HepG2 (cell line): ENCODE results near the gene SLC38A4.

Source experiments
- ATF3 ChIP-seq: sonication (generic); formaldehyde crosslinking; IDR thresholded peaks from 2 replicates; pipeline ENCODE4 v1.4.0; 2020; ENCODE audit warnings: missing genetic modification reagents
- BRD4 ChIP-seq: sonication (generic); formaldehyde crosslinking; IDR thresholded peaks from 2 replicates; pipeline ENCODE4 v1.4.0; 2020; ENCODE audit warnings: missing genetic modification reagents
- CCDC6 ChIP-seq: sonication (generic); formaldehyde crosslinking; IDR thresholded peaks from 2 replicates; pipeline ENCODE4 v1.8.1; 2022; ENCODE audit warnings: mild to moderate bottlenecking, missing genetic modification reagents, moderate library complexity
- ELK4 ChIP-seq: sonication (generic); formaldehyde crosslinking; IDR thresholded peaks from 2 replicates; pipeline ENCODE4 v1.9.0; 2021; ENCODE audit warnings: missing genetic modification reagents, borderline replicate concordance
- FOXM1 ChIP-seq: sonication (generic); formaldehyde crosslinking; IDR thresholded peaks from 2 replicates; pipeline ENCODE4 v1.5.0; 2020; ENCODE audit warnings: missing genetic modification reagents
- HMG20A ChIP-seq: IDR thresholded peaks from 2 replicates; pipeline ENCODE4 v1.6.1; 2016; ENCODE audit warnings: borderline replicate concordance
- MAX ChIP-seq: IDR thresholded peaks from 2 replicates; pipeline ENCODE4 v1.6.1; 2012; ENCODE audit warnings: inconsistent platforms
- ZNF703 ChIP-seq: sonication (generic); formaldehyde crosslinking; IDR thresholded peaks from 2 replicates; pipeline ENCODE4 v1.5.1; 2020; ENCODE audit warnings: missing genetic modification reagents, mild to moderate bottlenecking, moderate library complexity, borderline replicate concordance
- TF ChIP-seq, protein P1 (sequence below): IDR thresholded peaks from 2 replicates; pipeline ENCODE4 v1.6.1; 2012; ENCODE audit warnings: low read length, improper control_type of control experiment

DNA sequence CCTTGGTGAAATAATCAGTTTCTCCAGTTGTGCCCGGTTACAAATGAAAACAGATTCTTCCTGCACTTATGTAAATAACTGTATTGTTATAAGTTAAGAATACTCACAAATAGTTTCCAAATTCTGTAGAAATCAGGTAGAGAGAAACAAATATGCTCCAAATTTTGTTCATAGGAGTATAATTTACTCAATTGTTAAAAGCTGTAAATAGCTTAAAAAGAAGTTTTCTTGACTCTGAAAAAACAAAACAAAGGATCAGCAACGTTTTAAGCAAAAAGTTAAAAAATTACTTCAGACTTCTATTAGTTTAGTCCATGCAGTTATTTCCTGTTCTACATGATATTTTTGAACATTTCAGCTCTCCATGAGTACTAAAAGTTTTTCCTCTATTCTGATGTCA, 30.0 kb upstream of the SLC38A4 start:
- TF ChIP-seq MAX (no peak), ELK4 (no peak), ATF3 (no peak), FOXM1 (CRISPR knock-in tag) (no peak), BRD4 (CRISPR knock-in tag) (no peak), ZNF703 (CRISPR knock-in tag) (no peak), CCDC6 (no peak), HMG20A (no peak)
- TF ChIP-seq, protein P1, sequence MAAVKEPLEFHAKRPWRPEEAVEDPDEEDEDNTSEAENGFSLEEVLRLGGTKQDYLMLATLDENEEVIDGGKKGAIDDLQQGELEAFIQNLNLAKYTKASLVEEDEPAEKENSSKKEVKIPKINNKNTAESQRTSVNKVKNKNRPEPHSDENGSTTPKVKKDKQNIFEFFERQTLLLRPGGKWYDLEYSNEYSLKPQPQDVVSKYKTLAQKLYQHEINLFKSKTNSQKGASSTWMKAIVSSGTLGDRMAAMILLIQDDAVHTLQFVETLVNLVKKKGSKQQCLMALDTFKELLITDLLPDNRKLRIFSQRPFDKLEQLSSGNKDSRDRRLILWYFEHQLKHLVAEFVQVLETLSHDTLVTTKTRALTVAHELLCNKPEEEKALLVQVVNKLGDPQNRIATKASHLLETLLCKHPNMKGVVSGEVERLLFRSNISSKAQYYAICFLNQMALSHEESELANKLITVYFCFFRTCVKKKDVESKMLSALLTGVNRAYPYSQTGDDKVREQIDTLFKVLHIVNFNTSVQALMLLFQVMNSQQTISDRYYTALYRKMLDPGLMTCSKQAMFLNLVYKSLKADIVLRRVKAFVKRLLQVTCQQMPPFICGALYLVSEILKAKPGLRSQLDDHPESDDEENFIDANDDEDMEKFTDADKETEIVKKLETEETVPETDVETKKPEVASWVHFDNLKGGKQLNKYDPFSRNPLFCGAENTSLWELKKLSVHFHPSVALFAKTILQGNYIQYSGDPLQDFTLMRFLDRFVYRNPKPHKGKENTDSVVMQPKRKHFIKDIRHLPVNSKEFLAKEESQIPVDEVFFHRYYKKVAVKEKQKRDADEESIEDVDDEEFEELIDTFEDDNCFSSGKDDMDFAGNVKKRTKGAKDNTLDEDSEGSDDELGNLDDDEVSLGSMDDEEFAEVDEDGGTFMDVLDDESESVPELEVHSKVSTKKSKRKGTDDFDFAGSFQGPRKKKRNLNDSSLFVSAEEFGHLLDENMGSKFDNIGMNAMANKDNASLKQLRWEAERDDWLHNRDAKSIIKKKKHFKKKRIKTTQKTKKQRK = no peak
